Mucosa of rectum (tissue), 2 donors: ENCODE measurements around the gene GBP3.
"Not testable (repeated sequence)": the region's sequence is repeated elsewhere in the genome, so short reads cannot be mapped to it uniquely, and the experiment has no call there.

Experiments used
- H3K27ac ChIP-seq, 2 donors: one replicate each; pipeline ENCODE4 v1.7.0; 2013; ENCODE audit warnings: inconsistent platforms in 2 of 2, low read depth in 2 of 2, low read length in 2 of 2
- H3K27me3 ChIP-seq, 2 donors: one replicate each; pipeline ENCODE4 v1.7.0; 2013; ENCODE audit warnings: low read length in 2 of 2; ENCODE audit not compliant: control insufficient read depth in 2 of 2, insufficient read depth in 2 of 2
- H3K36me3 ChIP-seq, 2 donors: one replicate each; pipeline ENCODE4 v1.7.0; 2013; ENCODE audit warnings: low read length in 2 of 2; ENCODE audit not compliant: control insufficient read depth in 2 of 2, insufficient read depth in 2 of 2
- H3K4me1 ChIP-seq, 2 donors: one replicate each; pipeline ENCODE4 v1.7.0; 2013; ENCODE audit warnings: low read length in 2 of 2, mild to moderate bottlenecking in 1 of 2; ENCODE audit not compliant: control insufficient read depth in 2 of 2, insufficient read depth in 2 of 2
- H3K4me3 ChIP-seq, 2 donors: one replicate each; pipeline ENCODE4 v1.7.0; 2013; ENCODE audit warnings: low read length in 2 of 2
- H3K9ac ChIP-seq, 2 donors: one replicate each; pipeline ENCODE4 v1.7.0; 2013; ENCODE audit warnings: low read length in 2 of 2, low read depth in 1 of 2, mild to moderate bottlenecking in 1 of 2
- H3K9me3 ChIP-seq, 2 donors: one replicate each; pipeline ENCODE4 v1.7.0; 2013; ENCODE audit warnings: low read length in 2 of 2; ENCODE audit not compliant: control insufficient read depth in 2 of 2
- donor health status: healthy.
- donor health status: Normal muscosa, but diverticular disease.

GBP3 gene

GRCh38 chr1:89005286-89006151 lies 17.1 kb downstream of the GBP3 start:
- H3K36me3 ChIP-seq = peaks cover 45 to 46% of the 10 kb centered on the region in 2 donors
- no peak overlapping the region for H3K9ac ChIP-seq
- H3K27me3 ChIP-seq = no peaks in the 10 kb centered on the region
- H3K4me3 ChIP-seq = no peak overlapping the region
- no peak overlapping the region for H3K27ac ChIP-seq
- no peaks in the 10 kb centered on the region for H3K9me3 ChIP-seq
- no peaks in the 10 kb centered on the region for H3K4me1 ChIP-seq

DNA sequence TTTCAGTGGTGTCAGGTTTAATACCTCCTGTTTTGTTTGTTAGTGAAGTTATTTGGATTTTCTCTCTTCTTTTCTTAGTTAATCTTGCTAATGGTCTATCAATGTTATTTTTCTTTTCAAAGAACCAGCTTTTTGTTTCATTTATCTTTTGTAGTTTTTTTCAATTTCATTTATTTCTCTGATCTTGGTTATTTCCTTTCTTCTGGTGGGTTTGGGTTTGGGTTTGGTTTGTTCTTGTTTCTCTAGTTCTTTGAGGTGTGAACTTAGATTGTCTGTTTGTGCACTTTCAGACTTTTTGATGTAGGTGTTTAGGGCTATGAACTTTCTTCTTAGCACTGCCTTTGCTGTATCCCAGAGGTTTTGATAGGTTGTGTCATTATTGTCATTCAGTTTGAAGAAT lies 20.5 kb downstream of the GBP3 start:
- peaks cover 21 to 22% of the 10 kb centered on the region in 2 donors for H3K36me3 ChIP-seq
- not testable (repeated sequence) for H3K27ac ChIP-seq, H3K4me3 ChIP-seq, H3K27me3 ChIP-seq, H3K4me1 ChIP-seq, H3K9ac ChIP-seq, H3K9me3 ChIP-seq

DNA sequence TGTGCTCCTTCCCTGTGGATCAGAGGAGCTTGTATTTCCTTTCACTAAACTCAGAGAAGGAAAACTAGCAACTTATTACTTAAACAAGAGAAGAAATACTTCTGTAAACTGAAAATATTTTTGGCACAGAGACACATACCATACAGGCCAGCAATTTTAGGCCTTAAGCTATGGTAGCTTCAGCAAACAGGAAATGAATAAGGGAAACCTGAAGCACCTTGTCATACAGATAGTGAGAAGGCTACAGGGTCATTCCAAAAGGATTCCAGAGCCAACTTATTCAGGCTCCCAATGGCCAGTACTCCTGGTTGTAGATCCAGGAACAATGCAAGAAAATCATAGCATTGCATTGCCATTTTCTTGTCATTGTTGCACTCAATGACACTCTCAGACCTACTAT lies 21.2 kb downstream of the GBP3 start:
- no peaks in the 10 kb centered on the region for H3K4me1 ChIP-seq
- no peak overlapping the region for H3K9ac ChIP-seq
- no peaks in the 10 kb centered on the region for H3K9me3 ChIP-seq
- peaks cover 15% of the 10 kb centered on the region in 2 donors for H3K36me3 ChIP-seq
- H3K27me3 ChIP-seq = no peaks in the 10 kb centered on the region
- no peak overlapping the region for H3K27ac ChIP-seq
- H3K4me3 ChIP-seq = no peak overlapping the region

DNA sequence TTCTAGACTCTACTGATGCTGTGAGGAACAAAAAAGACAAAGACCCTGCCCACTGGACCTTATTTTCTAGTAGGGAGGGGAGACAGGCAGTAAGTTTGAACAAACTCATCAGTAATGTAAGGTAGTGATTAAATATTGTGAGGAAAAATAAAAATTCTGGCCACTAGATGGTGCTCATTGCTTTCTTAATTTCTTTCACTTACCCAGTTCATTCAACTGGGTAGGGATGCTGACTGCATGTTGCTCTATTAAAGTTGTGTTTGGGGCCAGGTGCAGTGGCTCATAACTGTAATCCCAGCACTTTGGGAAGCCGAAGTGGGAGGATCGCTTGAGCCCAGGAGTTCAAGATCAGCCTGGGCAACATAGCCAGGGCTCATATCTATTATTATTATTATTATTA lies 23.9 kb downstream of the GBP3 start:
- H3K9me3 ChIP-seq = no peaks in the 10 kb centered on the region
- no peak overlapping the region for H3K27ac ChIP-seq
- no peaks in the 10 kb centered on the region for H3K36me3 ChIP-seq
- H3K4me1 ChIP-seq = no peaks in the 10 kb centered on the region
- no peak overlapping the region for H3K9ac ChIP-seq
- H3K4me3 ChIP-seq = no peak overlapping the region
- H3K27me3 ChIP-seq = no peaks in the 10 kb centered on the region

GRCh38 chr1:88990426-88990825 lies 32.2 kb downstream of the GBP3 start:
- H3K9ac ChIP-seq = no peak overlapping the region
- H3K36me3 ChIP-seq = peaks cover 0 to 7% of the 10 kb centered on the region in 2 donors
- no peak overlapping the region for H3K27ac ChIP-seq
- no peak overlapping the region for H3K4me3 ChIP-seq
- H3K4me1 ChIP-seq = peaks cover 3 to 6% of the 10 kb centered on the region in 2 donors
- H3K27me3 ChIP-seq = no peaks in the 10 kb centered on the region
- no peaks in the 10 kb centered on the region for H3K9me3 ChIP-seq

GRCh38 chr1:88985692-88986091 lies 37.0 kb downstream of the GBP3 start:
- peak overlapping the region; percentile 38 to 45 for H3K27ac ChIP-seq
- H3K4me3 ChIP-seq = no peak overlapping the region
- no peaks in the 10 kb centered on the region for H3K9me3 ChIP-seq
- no peaks in the 10 kb centered on the region for H3K27me3 ChIP-seq
- H3K36me3 ChIP-seq = peaks cover 6 to 12% of the 10 kb centered on the region in 2 donors
- peaks cover 11 to 13% of the 10 kb centered on the region in 2 donors for H3K4me1 ChIP-seq
- peak overlapping the region in 1 of 2 donors; percentile 10 for H3K9ac ChIP-seq

GRCh38 chr1:88985032-88985431 lies 37.6 kb downstream of the GBP3 start:
- peak overlapping the region in 1 of 2 donors; percentile 10 for H3K9ac ChIP-seq
- peaks cover 12 to 13% of the 10 kb centered on the region in 2 donors for H3K4me1 ChIP-seq
- H3K27me3 ChIP-seq = no peaks in the 10 kb centered on the region
- no peak overlapping the region for H3K4me3 ChIP-seq
- peaks cover 6 to 12% of the 10 kb centered on the region in 2 donors for H3K36me3 ChIP-seq
- H3K27ac ChIP-seq = peak overlapping the region; percentile 38 to 45
- H3K9me3 ChIP-seq = no peaks in the 10 kb centered on the region

- no peak overlapping the region for H3K9ac ChIP-seq
These were observed 38.1 kb downstream of the GBP3 start for GRCh38 chr1:88984569-88984968.

DNA sequence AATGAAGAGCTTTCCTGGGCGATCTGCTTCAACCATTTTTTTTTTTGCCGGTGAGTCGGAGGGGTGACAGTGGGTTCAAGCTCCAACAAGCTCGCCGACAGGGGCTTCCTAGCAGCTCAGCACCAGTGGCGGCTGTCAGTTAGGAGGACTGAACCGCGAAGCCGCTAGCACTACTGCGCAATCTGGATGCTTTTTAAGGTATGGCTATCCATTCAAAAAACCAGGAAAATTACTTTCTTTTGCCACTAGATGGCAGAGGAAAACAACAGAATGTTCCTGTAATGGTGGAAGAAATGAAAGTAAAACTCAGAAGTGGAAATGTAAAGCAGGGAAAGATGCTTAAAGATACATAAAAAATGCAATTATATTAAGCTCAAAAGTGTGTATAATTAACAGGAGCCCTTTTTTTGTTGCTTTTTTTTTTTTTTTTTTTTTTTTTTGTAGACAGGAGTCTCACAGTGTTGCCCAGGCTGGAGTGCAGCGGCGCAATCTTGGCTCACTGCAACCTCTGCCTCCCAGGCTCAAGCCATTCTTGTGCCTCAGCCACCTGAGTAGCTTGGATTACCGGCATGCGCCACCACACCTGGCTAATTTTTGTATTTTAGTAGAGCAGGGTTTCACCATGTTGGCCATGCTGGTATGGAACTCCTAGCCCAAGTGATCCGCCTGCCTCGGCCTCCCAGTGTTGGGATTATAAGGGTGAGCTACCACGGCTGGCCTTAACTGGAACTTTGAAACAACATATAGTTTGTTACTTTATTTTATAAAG lies 38.7 kb downstream of the GBP3 start:
- no peak overlapping the region for H3K9ac ChIP-seq
- peaks cover 13 to 16% of the 10 kb centered on the region in 2 donors for H3K4me1 ChIP-seq
- H3K9me3 ChIP-seq = no peaks in the 10 kb centered on the region
- H3K27ac ChIP-seq = no peak overlapping the region
- peaks cover 6 to 12% of the 10 kb centered on the region in 2 donors for H3K36me3 ChIP-seq
- no peaks in the 10 kb centered on the region for H3K27me3 ChIP-seq
- H3K4me3 ChIP-seq = peak overlapping the region in 1 of 2 donors; percentile 29

More at GRCh38 chr1:88984569-88984968, 38.1 kb downstream of the GBP3 start:
- peaks cover 6 to 12% of the 10 kb centered on the region in 2 donors for H3K36me3 ChIP-seq
- peak overlapping the region in 1 of 2 donors; percentile 45 for H3K27ac ChIP-seq
- H3K27me3 ChIP-seq = no peaks in the 10 kb centered on the region
- H3K4me3 ChIP-seq = no peak overlapping the region
- no peaks in the 10 kb centered on the region for H3K9me3 ChIP-seq
- H3K4me1 ChIP-seq = peaks cover 13 to 16% of the 10 kb centered on the region in 2 donors

GRCh38 chr1:88982055-88982454 lies 40.6 kb downstream of the GBP3 start:
- H3K9me3 ChIP-seq = no peaks in the 10 kb centered on the region
- no peak overlapping the region for H3K27ac ChIP-seq
- H3K9ac ChIP-seq = no peak overlapping the region
- H3K36me3 ChIP-seq = peaks cover 6 to 12% of the 10 kb centered on the region in 2 donors
- no peak overlapping the region for H3K4me3 ChIP-seq
- H3K4me1 ChIP-seq = peaks cover 13 to 16% of the 10 kb centered on the region in 2 donors
- no peaks in the 10 kb centered on the region for H3K27me3 ChIP-seq
